Psoas muscle (tissue), 8 donors: ENCODE data around the gene FAM222A. TPM values are rescaled to one million over a fixed set of nuclear protein-coding genes. Genes with fewer than 3 reads are reported as not detected.
A peak's percentile ranks its signal among the peaks of the same experiment; 100 is the strongest.

Source experiments
- ATAC-seq, 4 donors: fragments of 200-7000 bp; cut with Tn5 transposase; one replicate each; pipeline ENCODE4 v1.9.1; 2020; ENCODE audit warnings: moderate library complexity in 3 of 4, mild to moderate bottlenecking in 2 of 4
- DNase-seq, 2 donors: peaks; one replicate each; pipeline ENCODE4 v3.0.0-alpha.2; 2020
- H3K27ac ChIP-seq: fragments of 200-600 bp; one replicate; pipeline ENCODE4 v1.8.0; 2022
- H3K27me3 ChIP-seq, 3 donors: fragments of 200-600 bp in 1 of 3; one replicate each; pipeline versions ENCODE4 v1.6.1 to v1.8.0; 2013 to 2022; ENCODE audit warnings: low read length in 2 of 3, mild to moderate bottlenecking in 2 of 3, moderate library complexity in 1 of 3; ENCODE audit not compliant: insufficient read depth in 3 of 3
- H3K36me3 ChIP-seq, 2 donors: fragments of 200-600 bp in 1 of 2; one replicate each; pipeline versions ENCODE4 v1.6.1 to v1.8.0; 2013 to 2022; ENCODE audit warnings: low read depth in 1 of 2, mild to moderate bottlenecking in 1 of 2, moderate library complexity in 1 of 2; ENCODE audit not compliant: insufficient read depth in 1 of 2
- H3K4me1 ChIP-seq: fragments of 200-600 bp; one replicate; pipeline ENCODE4 v1.8.0; 2022
- H3K4me3 ChIP-seq: fragments of 200-600 bp; one replicate; pipeline ENCODE4 v1.8.0; 2022; ENCODE audit warnings: mild to moderate bottlenecking
- H3K9me3 ChIP-seq: fragments of 200-600 bp; one replicate; pipeline ENCODE4 v1.8.0; 2022
- WGBS, 3 donors: extraction: QIAGEN DNeasy Blood & Tissue Kit; methylation state at CpG; one replicate each; pipeline versions ENCODE4 v1.1.6 to v1.1.7; 2013; 5-methylcytosine and 5-hydroxymethylcytosine counted together
- intact Hi-C, 2 donors: fragments of 100-400 bp; cut with DNase I; formaldehyde crosslinking; loops; one replicate each; pipeline versions ENCODE4 v1.11.0 to v1.14.2; 2022
- polyA plus RNA-seq, 3 donors: library from polyadenylated mRNA; stranded (reverse); fragments of 200-250 nt; gene quantifications; one replicate each; pipeline ENCODE4 v1.2.3, GENCODE V29; 2013
- total RNA-seq, 4 donors: library from RNA; stranded (reverse); fragmentation: NEBNext Ultra II Directional in 2 of 4; extraction: Animal tissue kit (Norgen Biotek cat#: 25700) in 2 of 4; gene quantifications; one replicate each; pipeline versions ENCODE4 v1.2.1 to v1.2.4, GENCODE V29; 2021 to 2023
- TF ChIP-seq, protein P1 (sequence below): fragments of 200-600 bp; IDR thresholded peaks from one replicate; pipeline ENCODE4 v1.8.0; 2022; ENCODE audit warnings: antibody characterized with exemption
- donor health status: healthy with polysubstance abuse.
- donor health status: DM: no; HTN: no; CAD: no; lungs with moderate emphysema.
- donor health status: Bipolar disorder and iron deficiency.
- donor health status: healthy.
- donor health status: DM: yes; HTN: yes; CAD: no.
- donor health status: DM: no; HTN: no; CAD: no.
- donor health status: DM: no; HTN: no; CAD: no.
- donor health status: DM: yes; HTN: yes; CAD: no.

The FAM222A gene
- total and polyA plus RNA-seq, 7 donors, result 0.59 to 15.8 (median 5.1) TPM

DNA sequence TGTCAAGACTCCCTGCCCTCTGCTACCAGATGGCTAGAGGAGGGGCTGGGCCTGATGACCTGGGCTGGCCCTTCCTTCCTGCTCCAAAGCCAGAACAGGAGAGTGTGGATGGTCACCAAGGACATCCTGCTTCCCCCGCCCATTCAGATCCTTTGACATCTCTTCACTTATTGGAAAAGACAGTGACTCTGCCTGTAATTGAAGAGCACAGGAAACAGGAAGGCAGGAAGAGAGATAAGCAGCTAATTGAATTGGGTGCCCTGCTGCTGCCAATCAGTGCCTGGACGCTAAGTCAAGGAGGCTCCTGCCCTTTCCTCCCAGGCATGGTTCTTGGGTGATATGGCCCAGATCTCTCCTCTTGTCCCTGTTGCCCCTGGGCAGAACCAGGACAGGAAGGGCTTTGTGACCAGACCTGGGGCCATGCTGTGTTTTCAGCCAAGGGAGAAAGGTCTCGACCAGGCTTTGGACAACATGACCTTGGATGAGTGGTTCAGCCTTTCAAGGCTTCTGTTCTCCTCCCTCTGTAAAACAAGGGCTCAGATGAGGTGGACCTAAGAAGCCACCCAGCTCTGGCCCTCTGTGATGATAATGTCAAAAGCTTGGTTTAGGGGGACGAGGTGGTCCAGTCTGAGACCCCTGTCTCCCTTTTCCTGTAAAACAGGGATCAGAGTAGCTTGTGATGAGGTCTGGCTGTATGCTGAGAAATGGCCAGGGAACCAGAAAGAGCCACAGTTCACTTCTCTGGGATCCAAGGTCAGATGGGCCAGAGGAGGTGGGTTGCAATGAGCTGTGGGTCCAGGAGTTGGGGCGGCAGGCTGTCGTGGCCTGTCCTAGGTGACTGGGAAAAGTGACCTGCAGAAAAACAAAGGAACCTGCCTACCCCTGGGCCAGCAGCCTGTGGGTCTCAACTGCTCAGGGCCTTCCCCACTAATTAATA, 38.8 kb downstream of the FAM222A start:
- WGBS, 3 donors, result 82 to 88% (median 83%) methylated on average over 6 of the region's 6 CpGs
- no peaks in the 10 kb centered on the region for H3K36me3 ChIP-seq
- DNase-seq (peak in 1 of 2 donors; percentile 22), ATAC-seq (no peak)
- intact Hi-C loops, result no loop called here
- no peak overlapping the region for H3K4me3 ChIP-seq
- no peak overlapping the region for H3K27ac ChIP-seq
- no peaks in the 10 kb centered on the region for H3K4me1 ChIP-seq
- TF ChIP-seq, protein P1, sequence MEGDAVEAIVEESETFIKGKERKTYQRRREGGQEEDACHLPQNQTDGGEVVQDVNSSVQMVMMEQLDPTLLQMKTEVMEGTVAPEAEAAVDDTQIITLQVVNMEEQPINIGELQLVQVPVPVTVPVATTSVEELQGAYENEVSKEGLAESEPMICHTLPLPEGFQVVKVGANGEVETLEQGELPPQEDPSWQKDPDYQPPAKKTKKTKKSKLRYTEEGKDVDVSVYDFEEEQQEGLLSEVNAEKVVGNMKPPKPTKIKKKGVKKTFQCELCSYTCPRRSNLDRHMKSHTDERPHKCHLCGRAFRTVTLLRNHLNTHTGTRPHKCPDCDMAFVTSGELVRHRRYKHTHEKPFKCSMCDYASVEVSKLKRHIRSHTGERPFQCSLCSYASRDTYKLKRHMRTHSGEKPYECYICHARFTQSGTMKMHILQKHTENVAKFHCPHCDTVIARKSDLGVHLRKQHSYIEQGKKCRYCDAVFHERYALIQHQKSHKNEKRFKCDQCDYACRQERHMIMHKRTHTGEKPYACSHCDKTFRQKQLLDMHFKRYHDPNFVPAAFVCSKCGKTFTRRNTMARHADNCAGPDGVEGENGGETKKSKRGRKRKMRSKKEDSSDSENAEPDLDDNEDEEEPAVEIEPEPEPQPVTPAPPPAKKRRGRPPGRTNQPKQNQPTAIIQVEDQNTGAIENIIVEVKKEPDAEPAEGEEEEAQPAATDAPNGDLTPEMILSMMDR, result no peak
- peaks cover 4% of the 10 kb centered on the region for H3K9me3 ChIP-seq
- H3K27me3 ChIP-seq, result no peaks in the 10 kb centered on the region

DNA sequence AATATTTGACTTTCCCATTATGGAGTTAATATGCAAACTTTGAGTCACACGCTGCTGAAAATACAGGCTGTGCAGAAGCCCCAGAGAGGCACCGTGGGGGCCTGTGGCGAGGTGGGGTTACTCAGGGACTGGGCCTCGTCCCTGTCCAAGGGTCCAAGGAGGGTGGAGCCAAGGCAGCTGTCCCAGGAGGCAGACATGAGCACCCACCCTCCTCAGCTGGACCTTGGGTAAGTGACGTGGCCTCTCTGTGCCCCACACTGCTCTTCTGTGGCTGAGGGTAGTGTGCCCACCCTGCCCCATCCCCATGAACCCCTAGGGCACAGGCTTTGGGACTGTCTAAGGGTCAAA, 39.4 kb downstream of the FAM222A start:
- intact Hi-C loops, result no loop called here
- no peak overlapping the region for H3K27ac ChIP-seq
- DNase-seq, result peak in 1 of 2 donors; percentile 34

DNA sequence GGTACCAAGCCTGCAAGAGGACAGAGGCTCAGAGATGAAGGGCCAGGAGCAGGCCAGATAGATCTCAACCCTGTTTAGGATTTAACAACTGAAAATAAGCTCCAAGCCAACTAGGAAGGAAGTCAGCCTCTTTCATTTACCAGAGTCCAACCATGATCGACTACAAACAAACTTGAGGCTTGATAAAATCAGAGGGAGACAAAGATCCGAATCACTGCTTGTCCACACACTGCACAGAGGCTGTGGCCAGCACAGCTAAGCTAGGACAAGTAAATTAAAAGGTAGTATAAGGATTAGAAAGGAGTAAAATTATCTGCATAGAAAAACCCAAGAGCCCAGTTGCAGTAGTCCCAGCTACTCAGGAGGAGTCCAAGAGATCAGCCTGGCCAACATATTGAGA, 40.3 kb downstream of the FAM222A start:
- Histone ChIP-seq H3K36me3 (no peaks in the 10 kb centered on the region), H3K27me3 (no peaks in the 10 kb centered on the region), H3K4me3 (no peak overlapping the region), H3K9me3 (peaks cover 4% of the 10 kb centered on the region), H3K27ac (no peak overlapping the region), H3K4me1 (no peaks in the 10 kb centered on the region)
- no peak for DNase-seq
- ATAC-seq, result no peak
- TF ChIP-seq, protein P1, result no peak
- whole genome bisulfite sequencing, 3 donors, result 64 to 76% (median 66%) methylated on average over 2 of the region's 2 CpGs
- intact Hi-C loops, result no loop called here

More for the DNA sequence above, 39.4 kb downstream of the FAM222A start:
- Histone ChIP-seq H3K4me1 (no peaks in the 10 kb centered on the region), H3K9me3 (peaks cover 4% of the 10 kb centered on the region), H3K27me3 (no peaks in the 10 kb centered on the region), H3K4me3 (no peak overlapping the region), H3K36me3 (no peaks in the 10 kb centered on the region)
- TF ChIP-seq, protein P1, result no peak
- ATAC-seq, result no peak
- 85 to 89% (median 88%) methylated on average over 5 of the region's 5 CpGs for WGBS, 3 donors

DNA sequence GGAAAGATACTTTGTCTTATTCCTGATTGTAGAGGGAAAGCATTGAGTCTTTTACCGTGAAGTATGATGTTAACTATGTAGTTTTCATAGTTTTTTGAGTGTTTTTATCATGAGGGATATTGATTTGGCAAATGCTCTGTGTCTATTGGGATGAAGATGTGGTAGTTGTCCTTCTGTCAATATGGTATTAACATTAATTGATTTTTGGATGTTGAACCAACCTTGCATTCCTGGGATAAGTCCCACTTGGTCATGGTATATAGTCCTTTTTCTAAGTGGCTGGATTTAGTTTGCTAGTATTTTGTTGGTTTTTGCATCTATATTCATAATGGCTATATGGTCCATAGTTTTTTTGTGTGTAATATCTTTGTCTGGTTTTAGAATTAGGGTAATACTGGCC, 42.8 kb downstream of the FAM222A start:
- H3K9me3 ChIP-seq, result peaks cover 4% of the 10 kb centered on the region
- intact Hi-C loops, result no loop called here
- H3K27ac ChIP-seq, result no peak overlapping the region
- H3K27me3 ChIP-seq, result no peaks in the 10 kb centered on the region
- H3K36me3 ChIP-seq, result no peaks in the 10 kb centered on the region
- DNase-seq, result no peak
- H3K4me3 ChIP-seq, result no peak overlapping the region
- 94 to 98% (median 95%) methylated on average over 1 of the region's 1 CpG for WGBS, 3 donors
- ATAC-seq, result no peak
- no peaks in the 10 kb centered on the region for H3K4me1 ChIP-seq
- TF ChIP-seq, protein P1, result no peak
